Ammon's horn (tissue), 1 donor: ENCODE measurements around the gene WHRN.

Experiments used
- DNase-seq: peaks from one replicate; pipeline ENCODE4 v3.0.0-alpha.2; 2016; ENCODE audit warnings: low spot score

WHRN gene

GRCh38 chr9:114363424-114363823 lies 141.8 kb downstream of the WHRN start:
- DNase-seq, result no peak

GRCh38 chr9:114362394-114362793 lies 142.9 kb downstream of the WHRN start:
- DNase-seq, result no peak

- DNase-seq, result no peak
Measured at GRCh38 chr9:114361542-114361941, 143.7 kb downstream of the WHRN start.

- no peak for DNase-seq
Measured at GRCh38 chr9:114359801-114360200, 145.5 kb downstream of the WHRN start.

- no peak for DNase-seq
Measured at GRCh38 chr9:114357911-114358328, 147.4 kb downstream of the WHRN start.

GRCh38 chr9:114357360-114357759 lies 147.9 kb downstream of the WHRN start:
- no peak for DNase-seq

- DNase-seq, result no peak
Measured at GRCh38 chr9:114356792-114357191, 148.5 kb downstream of the WHRN start.

- no peak for DNase-seq
Measured at GRCh38 chr9:114355821-114356220, 149.5 kb downstream of the WHRN start.
